ENCODE measurements around the gene UBE3C.

UBE3C gene

DNA sequence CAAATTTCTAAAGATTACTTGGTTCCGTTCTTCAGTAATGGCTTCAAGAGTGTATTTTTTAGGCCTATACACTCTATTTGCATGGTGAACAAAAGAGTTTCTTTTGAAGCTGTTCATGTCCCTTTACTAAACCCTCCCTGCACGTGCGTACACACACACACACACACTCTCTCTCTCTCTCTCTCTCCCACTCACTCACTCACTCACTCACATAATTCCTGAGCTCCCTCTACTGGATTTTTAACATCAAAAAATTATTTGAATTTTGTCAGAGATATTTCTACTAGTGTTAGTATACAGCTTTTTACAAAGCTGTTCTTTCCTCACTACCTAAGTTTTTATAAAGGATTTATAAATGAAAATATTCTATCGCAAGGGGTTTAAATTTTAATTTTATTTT, 85.9 kb downstream of the UBE3C start:
- DNase-seq (ENCODE audit: low read depth in 2 of 2): peak; percentile 46 to 62
- H3K4me3 ChIP-seq (replicated peaks in 1 of 2; ENCODE audit: low read depth in 2 of 2, low read length in 2 of 2): no peak overlapping the region
- TF ChIP-seq CTCF (IDR thresholded peaks at IDR 0.05; ENCODE audit: low read depth, low read length): no peak

DNA sequence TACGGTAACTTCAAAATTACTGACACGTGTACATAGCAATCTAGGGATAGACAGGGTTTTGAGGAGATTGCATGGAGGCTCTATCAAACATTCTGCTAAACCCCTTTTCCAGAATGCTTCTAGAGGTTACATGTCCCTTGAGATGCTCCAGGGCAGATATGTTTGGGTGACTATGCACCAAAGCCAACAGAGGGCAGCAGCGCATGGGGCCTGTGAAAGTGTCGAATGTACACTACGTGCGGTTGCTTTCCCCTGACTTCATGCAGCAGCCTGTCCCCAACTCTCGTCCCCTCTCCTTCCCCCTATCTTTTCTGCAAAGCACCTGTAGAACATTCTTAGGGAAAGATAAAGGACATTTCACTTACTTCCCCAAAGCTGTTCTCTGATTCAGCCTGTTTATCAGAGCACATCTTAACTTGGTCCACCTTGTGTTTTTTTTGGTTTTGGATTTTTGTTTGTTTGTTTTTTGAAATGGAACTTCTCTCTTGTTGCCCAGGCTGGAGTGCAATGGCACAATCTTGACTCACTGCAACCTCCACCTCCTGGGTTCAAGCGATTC, 90.2 kb downstream of the UBE3C start:
- DNase-seq (ENCODE audit: low read depth in 2 of 2): peak; percentile 44 to 48

GRCh38 chr7:157233677-157234076, 95.0 kb downstream of the UBE3C start:
- TF ChIP-seq CTCF (IDR thresholded peaks at IDR 0.05; ENCODE audit: low read depth, low read length): no peak
- H3K4me3 ChIP-seq (replicated peaks in 1 of 2; ENCODE audit: low read depth in 2 of 2, low read length in 2 of 2): no peak overlapping the region
- DNase-seq (ENCODE audit: low read depth in 2 of 2): peak in 1 of 2 donors; percentile 16

More for the DNA sequence above, 90.2 kb downstream of the UBE3C start:
- H3K4me3 ChIP-seq (replicated peaks in 1 of 2; ENCODE audit: low read depth in 2 of 2, low read length in 2 of 2): no peak overlapping the region
- TF ChIP-seq CTCF (IDR thresholded peaks at IDR 0.05; ENCODE audit: low read depth, low read length): peak; percentile 54

DNA sequence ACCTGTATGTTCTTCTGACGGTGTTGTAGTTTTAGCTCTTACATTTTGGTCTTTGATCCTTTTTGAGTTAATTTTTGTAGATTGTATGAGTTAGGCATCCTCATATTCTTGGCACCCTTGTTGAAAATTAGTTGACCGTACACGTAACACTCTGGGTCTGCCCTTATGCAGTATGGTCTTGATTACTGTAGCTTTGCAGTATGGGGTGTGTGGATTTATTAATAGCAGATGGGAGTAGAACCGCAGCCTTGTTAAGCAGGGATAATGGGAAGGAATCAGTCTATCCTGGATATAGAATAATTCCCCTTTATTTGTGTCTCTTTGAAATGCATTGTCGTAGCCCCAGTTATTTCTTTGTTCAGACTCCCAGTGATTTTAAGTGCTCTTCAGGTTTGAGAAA, 95.5 kb downstream of the UBE3C start:
- TF ChIP-seq CTCF (IDR thresholded peaks at IDR 0.05; ENCODE audit: low read depth, low read length): no peak
- no peak overlapping the region for H3K4me3 ChIP-seq (replicated peaks in 1 of 2; ENCODE audit: low read depth in 2 of 2, low read length in 2 of 2)
- DNase-seq (ENCODE audit: low read depth in 2 of 2): no peak

GRCh38 chr7:157235357-157236333, 96.9 kb downstream of the UBE3C start:
- TF ChIP-seq CTCF (IDR thresholded peaks at IDR 0.05; ENCODE audit: low read depth, low read length): no peak
- peak in 1 of 2 donors; percentile 48 for DNase-seq (ENCODE audit: low read depth in 2 of 2)
- no peak overlapping the region for H3K4me3 ChIP-seq (replicated peaks in 1 of 2; ENCODE audit: low read depth in 2 of 2, low read length in 2 of 2)

DNA sequence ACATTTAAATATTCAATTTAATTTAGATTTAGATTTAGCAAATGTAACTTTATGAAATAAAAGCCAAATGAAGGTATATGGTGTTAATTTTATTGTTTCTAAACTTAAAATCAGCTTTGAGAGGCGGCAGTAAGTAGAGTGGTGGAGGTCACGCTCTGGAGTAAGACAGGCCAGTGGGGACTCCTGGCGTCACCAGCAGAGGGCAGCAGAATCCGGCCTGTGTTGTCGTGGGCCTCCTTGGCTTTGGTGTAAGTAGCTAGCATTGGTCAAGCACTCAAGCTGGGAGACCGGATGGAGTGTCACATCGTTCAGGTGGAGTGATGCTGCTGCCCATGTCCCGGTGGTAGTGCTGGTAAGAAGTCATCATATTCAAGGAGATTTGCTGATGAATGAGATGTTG, 99.4 kb downstream of the UBE3C start:
- DNase-seq (ENCODE audit: low read depth in 2 of 2): no peak
- no peak overlapping the region for H3K4me3 ChIP-seq (replicated peaks in 1 of 2; ENCODE audit: low read depth in 2 of 2, low read length in 2 of 2)
- peak; percentile 32 for TF ChIP-seq CTCF (IDR thresholded peaks at IDR 0.05; ENCODE audit: low read depth, low read length)

All from cardiac fibroblast (primary cell).